SK-N-SH (cell line): ENCODE data around the gene IRAG1.

Experiments
- CHD2 ChIP-seq: fragments of 150-350 bp; IDR thresholded peaks from 2 replicates; pipeline ENCODE4 v1.6.1; 2018; ENCODE audit warnings: low read length; ENCODE audit not compliant: partially characterized antibody
- CTCF ChIP-seq: fragments of 200-600 bp; sonication (generic); IDR thresholded peaks from 2 replicates; pipeline ENCODE4 v1.6.1; 2017; ENCODE audit warnings: antibody characterized with exemption, mild to moderate bottlenecking, moderate library complexity
- ELF1 ChIP-seq: IDR thresholded peaks from 2 replicates; pipeline ENCODE4 v1.4.0; 2012
- EZH2phosphoT487 ChIP-seq: fragments of 200-600 bp; sonication (generic); IDR thresholded peaks from 2 replicates; pipeline ENCODE4 v1.6.1; 2017; ENCODE audit warnings: low read depth, mixed run types, mild to moderate bottlenecking, antibody characterized with exemption, moderate library complexity, borderline replicate concordance
- FOSL2 ChIP-seq: IDR thresholded peaks from 2 replicates; pipeline ENCODE4 v1.4.0; 2012; ENCODE audit warnings: low read depth, mild to moderate bottlenecking, moderate library complexity, borderline replicate concordance
- FOXM1 ChIP-seq: IDR thresholded peaks from 2 replicates; pipeline ENCODE4 v1.4.0; 2012; ENCODE audit warnings: low read depth, mild to moderate bottlenecking
- MEF2A ChIP-seq: IDR thresholded peaks from 2 replicates; pipeline ENCODE4 v1.4.0; 2012; ENCODE audit warnings: low read depth, borderline replicate concordance
- NFIC ChIP-seq: IDR thresholded peaks from 2 replicates; pipeline ENCODE4 v1.4.0; 2012; ENCODE audit warnings: borderline replicate concordance
- POLR2AphosphoS5 ChIP-seq: IDR thresholded peaks from 2 replicates; pipeline ENCODE4 v1.6.1; 2012; ENCODE audit warnings: low read depth, low read length
- RCOR1 ChIP-seq: fragments of 150-350 bp; IDR thresholded peaks from 2 replicates; pipeline ENCODE4 v1.6.1; 2017; ENCODE audit warnings: antibody characterized with exemption, low read length
- SMC3 ChIP-seq: IDR thresholded peaks from 2 replicates; pipeline ENCODE4 v1.6.1; 2012; ENCODE audit warnings: low read depth, low read length, improper control_type of control experiment
- TEAD4 ChIP-seq: IDR thresholded peaks from 2 replicates; pipeline ENCODE4 v1.4.0; 2012; ENCODE audit warnings: mild to moderate bottlenecking, borderline replicate concordance; ENCODE audit not compliant: insufficient read depth

DNA sequence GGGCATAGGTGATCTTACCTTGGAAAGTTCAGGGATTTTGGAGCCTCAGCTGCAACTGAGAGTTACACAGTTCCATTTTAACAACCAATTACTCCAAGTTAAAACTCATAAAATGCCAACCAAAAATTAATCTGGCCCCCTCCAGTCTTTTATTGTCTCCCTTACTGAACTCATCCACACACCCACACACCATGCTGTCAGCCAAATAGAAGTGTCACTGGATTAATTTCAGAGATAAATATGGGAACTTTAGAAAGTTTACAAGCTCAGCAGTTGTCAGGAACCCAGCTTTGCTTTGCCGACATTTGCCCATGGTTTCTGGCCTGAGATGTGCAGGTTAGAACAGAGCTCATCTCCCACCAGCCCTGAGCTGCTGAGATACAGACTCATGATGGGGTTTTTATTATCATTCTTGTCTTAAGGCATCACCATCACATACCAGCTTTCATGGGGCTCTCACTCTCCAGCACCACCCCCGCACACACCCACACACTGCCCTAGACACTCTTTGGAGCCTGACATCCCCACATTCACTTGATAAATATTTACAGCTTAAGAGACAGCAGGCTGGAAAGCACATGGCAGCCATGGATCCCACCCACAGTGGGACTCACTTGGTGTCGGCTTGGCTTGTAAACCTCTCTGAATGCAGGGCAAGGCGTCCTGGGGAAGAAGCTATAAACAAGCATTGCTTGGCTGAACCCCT, 33.7 kb upstream of the IRAG1 start:
- no peak for TF ChIP-seq FOSL2
- no peak for TF ChIP-seq ELF1
- TF ChIP-seq CTCF, result no peak
- TF ChIP-seq MEF2A, result no peak
- TF ChIP-seq SMC3, result no peak
- no peak for TF ChIP-seq CHD2
- no peak for TF ChIP-seq FOXM1
- TF ChIP-seq TEAD4, result no peak
- TF ChIP-seq NFIC, result no peak
- no peak for TF ChIP-seq EZH2phosphoT487
- TF ChIP-seq POLR2AphosphoS5, result no peak
- TF ChIP-seq RCOR1, result no peak
